Upper lobe of right lung (tissue), 1 donor: ENCODE data around the gene GRAMD1B. TPM values are rescaled to one million over a fixed set of nuclear protein-coding genes. Genes with fewer than 3 reads are reported as not detected.

Experiments
- ATAC-seq: fragments of 200-7000 bp; cut with Tn5 transposase; one replicate; pipeline ENCODE4 v1.9.1; 2020; ENCODE audit warnings: mild to moderate bottlenecking, moderate library complexity
- DNase-seq: peaks from one replicate; pipeline ENCODE4 v3.0.0-alpha.2; 2020
- H3K27ac ChIP-seq: fragments of 200-600 bp; one replicate; pipeline ENCODE4 v1.8.0; 2022
- H3K27me3 ChIP-seq: fragments of 200-600 bp; one replicate; pipeline ENCODE4 v1.8.0; 2022; ENCODE audit warnings: mild to moderate bottlenecking
- H3K36me3 ChIP-seq: fragments of 200-600 bp; one replicate; pipeline ENCODE4 v1.8.0; 2022
- H3K4me1 ChIP-seq: fragments of 200-600 bp; one replicate; pipeline ENCODE4 v1.8.0; 2022
- H3K4me3 ChIP-seq: fragments of 200-600 bp; one replicate; pipeline ENCODE4 v1.8.0; 2022; ENCODE audit warnings: mild to moderate bottlenecking
- H3K9me3 ChIP-seq: fragments of 200-600 bp; one replicate; pipeline ENCODE4 v1.8.0; 2022
- intact Hi-C: fragments of 100-400 bp; cut with DNase I; formaldehyde crosslinking; loops from one replicate; pipeline ENCODE4 v1.11.0; 2022
- total RNA-seq: library from RNA; stranded (reverse); fragmentation: NEBNext Ultra II Directional; extraction: Animal tissue kit (Norgen Biotek cat#: 25700); gene quantifications from one replicate; pipeline ENCODE4 v1.2.1, GENCODE V29; 2021
- TF ChIP-seq, protein P1 (sequence below): fragments of 200-600 bp; IDR thresholded peaks from one replicate; pipeline ENCODE4 v1.8.0; 2022; ENCODE audit warnings: antibody characterized with exemption
- donor health status: DM: no; HTN: yes; CAD: no; lungs with severe emphysema.

The GRAMD1B gene
- total RNA-seq, 1 donor from 2014 or later, result 4.8 TPM

GRCh38 chr11:123559523-123559955 lies 129.5 kb downstream of the GRAMD1B start:
- ATAC-seq, result no peak
- TF ChIP-seq, protein P1, sequence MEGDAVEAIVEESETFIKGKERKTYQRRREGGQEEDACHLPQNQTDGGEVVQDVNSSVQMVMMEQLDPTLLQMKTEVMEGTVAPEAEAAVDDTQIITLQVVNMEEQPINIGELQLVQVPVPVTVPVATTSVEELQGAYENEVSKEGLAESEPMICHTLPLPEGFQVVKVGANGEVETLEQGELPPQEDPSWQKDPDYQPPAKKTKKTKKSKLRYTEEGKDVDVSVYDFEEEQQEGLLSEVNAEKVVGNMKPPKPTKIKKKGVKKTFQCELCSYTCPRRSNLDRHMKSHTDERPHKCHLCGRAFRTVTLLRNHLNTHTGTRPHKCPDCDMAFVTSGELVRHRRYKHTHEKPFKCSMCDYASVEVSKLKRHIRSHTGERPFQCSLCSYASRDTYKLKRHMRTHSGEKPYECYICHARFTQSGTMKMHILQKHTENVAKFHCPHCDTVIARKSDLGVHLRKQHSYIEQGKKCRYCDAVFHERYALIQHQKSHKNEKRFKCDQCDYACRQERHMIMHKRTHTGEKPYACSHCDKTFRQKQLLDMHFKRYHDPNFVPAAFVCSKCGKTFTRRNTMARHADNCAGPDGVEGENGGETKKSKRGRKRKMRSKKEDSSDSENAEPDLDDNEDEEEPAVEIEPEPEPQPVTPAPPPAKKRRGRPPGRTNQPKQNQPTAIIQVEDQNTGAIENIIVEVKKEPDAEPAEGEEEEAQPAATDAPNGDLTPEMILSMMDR, result peak; percentile 5
- Histone ChIP-seq H3K9me3 (no peaks in the 10 kb centered on the region), H3K27me3 (no peaks in the 10 kb centered on the region), H3K4me1 (no peaks in the 10 kb centered on the region), H3K36me3 (no peaks in the 10 kb centered on the region), H3K4me3 (peak overlapping the region; percentile 39), H3K27ac (peak overlapping the region; percentile 30)
- intact Hi-C loops, result no loop called here
- DNase-seq, result no peak

DNA sequence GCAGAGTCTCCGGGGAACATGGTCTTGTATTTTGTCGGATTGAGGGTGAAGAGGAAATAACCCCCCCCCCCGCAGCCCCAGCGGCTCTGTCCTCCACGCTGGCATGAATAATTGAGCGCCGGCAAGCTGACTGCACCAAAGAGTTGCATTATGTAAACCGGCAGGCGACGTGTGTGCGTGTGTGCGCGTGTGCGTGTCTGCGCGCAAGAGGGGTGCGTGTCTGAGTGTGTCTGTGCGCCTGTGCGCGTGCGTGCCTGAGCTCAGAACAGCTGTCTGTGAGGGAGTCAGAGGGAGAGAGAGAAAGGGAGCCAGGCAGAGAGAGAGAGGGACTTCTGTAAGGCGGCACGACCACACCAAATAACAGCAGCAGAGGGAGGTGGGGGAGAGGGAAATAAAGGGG lies 129.9 kb downstream of the GRAMD1B start:
- Histone ChIP-seq H3K27me3 (no peaks in the 10 kb centered on the region), H3K27ac (peak overlapping the region; percentile 30), H3K4me1 (no peaks in the 10 kb centered on the region), H3K4me3 (peak overlapping the region; percentile 39), H3K36me3 (no peaks in the 10 kb centered on the region), H3K9me3 (no peaks in the 10 kb centered on the region)
- TF ChIP-seq, protein P1, result no peak
- DNase-seq, result peak; percentile 73
- ATAC-seq, result peak; percentile 79
- intact Hi-C loops, result no loop called here

- intact Hi-C loops, result no loop called here
- TF ChIP-seq, protein P1, result no peak
- H3K36me3 ChIP-seq, result no peaks in the 10 kb centered on the region
- H3K9me3 ChIP-seq, result no peaks in the 10 kb centered on the region
- H3K4me1 ChIP-seq, result no peaks in the 10 kb centered on the region
- H3K27ac ChIP-seq, result no peak overlapping the region
- H3K27me3 ChIP-seq, result no peaks in the 10 kb centered on the region
- H3K4me3 ChIP-seq, result no peak overlapping the region
- ATAC-seq (no peak), DNase-seq (no peak)
Observed at GRCh38 chr11:123561431-123561800, 131.3 kb downstream of the GRAMD1B start.

DNA sequence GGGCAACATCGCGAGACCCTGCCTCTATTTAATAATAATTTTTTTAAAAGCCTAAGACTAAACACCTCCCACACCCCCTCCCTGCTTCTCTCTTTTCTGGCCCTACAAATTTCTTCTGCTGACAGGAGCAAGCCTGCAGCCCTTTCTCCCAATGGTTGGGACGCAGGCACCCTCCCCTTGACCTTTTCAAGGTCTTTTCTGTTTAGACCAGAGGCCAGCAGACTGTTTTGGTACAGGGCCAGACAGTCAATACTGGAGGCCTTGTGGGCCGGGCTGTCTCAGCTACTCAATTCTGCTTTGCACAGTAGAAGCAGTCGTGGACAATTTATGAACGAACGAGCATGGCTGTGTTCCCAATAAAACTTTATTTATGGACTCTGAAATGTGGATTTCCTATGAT lies 132.1 kb downstream of the GRAMD1B start:
- Histone ChIP-seq H3K36me3 (no peaks in the 10 kb centered on the region), H3K27ac (no peak overlapping the region), H3K4me1 (no peaks in the 10 kb centered on the region), H3K4me3 (no peak overlapping the region), H3K9me3 (no peaks in the 10 kb centered on the region), H3K27me3 (no peaks in the 10 kb centered on the region)
- ATAC-seq, result no peak
- TF ChIP-seq, protein P1, result no peak
- intact Hi-C loops, result no loop called here
- no peak for DNase-seq

- Histone ChIP-seq H3K9me3 (no peaks in the 10 kb centered on the region), H3K27ac (no peak overlapping the region), H3K4me1 (no peaks in the 10 kb centered on the region), H3K27me3 (no peaks in the 10 kb centered on the region), H3K36me3 (no peaks in the 10 kb centered on the region), H3K4me3 (no peak overlapping the region)
- ATAC-seq (no peak), DNase-seq (no peak)
- TF ChIP-seq, protein P1, result no peak
- intact Hi-C loops, result no loop called here
Observed at GRCh38 chr11:123562829-123563228, 132.8 kb downstream of the GRAMD1B start.

- intact Hi-C loops, result no loop called here
Observed at GRCh38 chr11:123564221-123564620, 134.2 kb downstream of the GRAMD1B start.

More at GRCh38 chr11:123564221-123564620, 134.2 kb downstream of the GRAMD1B start:
- Histone ChIP-seq H3K4me1 (no peaks in the 10 kb centered on the region), H3K36me3 (no peaks in the 10 kb centered on the region), H3K9me3 (no peaks in the 10 kb centered on the region), H3K27ac (no peak overlapping the region), H3K27me3 (no peaks in the 10 kb centered on the region), H3K4me3 (no peak overlapping the region)
- TF ChIP-seq, protein P1, result no peak
- peak; percentile 35 for ATAC-seq
- DNase-seq, result no peak
